KMS-11 (cell line): ENCODE data around the gene MTX1.
"Not testable (repeated sequence)": the region's sequence is repeated elsewhere in the genome, so short reads cannot be mapped to it uniquely, and the experiment has no call there.

Experiments
- H2AFZ ChIP-seq: fragments of 200-600 bp; sonication (generic); 2 replicates; pipeline ENCODE4 v1.6.1; 2016; ENCODE audit warnings: antibody characterized with exemption, mixed run types, low read depth
- H3K27ac ChIP-seq: fragments of 200-600 bp; sonication (generic); 2 replicates; pipeline ENCODE4 v1.6.1; 2016; ENCODE audit warnings: mild to moderate bottlenecking, mixed run types
- H3K27me3 ChIP-seq: fragments of 200-600 bp; sonication (generic); 2 replicates; pipeline ENCODE4 v1.6.1; 2017; ENCODE audit warnings: mild to moderate bottlenecking, low read depth, mixed run types, moderate library complexity; ENCODE audit not compliant: insufficient read depth
- H3K36me3 ChIP-seq: fragments of 200-600 bp; sonication (generic); 2 replicates; pipeline ENCODE4 v1.6.1; 2017; ENCODE audit warnings: mild to moderate bottlenecking, mixed run types; ENCODE audit not compliant: insufficient read depth
- H3K4me1 ChIP-seq: fragments of 200-600 bp; sonication (generic); 2 replicates; pipeline ENCODE4 v1.6.1; 2016; ENCODE audit warnings: mild to moderate bottlenecking, low read depth, mixed run types; ENCODE audit not compliant: poor library complexity, severe bottlenecking
- H3K4me2 ChIP-seq: fragments of 200-600 bp; sonication (generic); 2 replicates; pipeline ENCODE4 v1.7.0; 2016; ENCODE audit warnings: mild to moderate bottlenecking, mixed run types
- H3K4me3 ChIP-seq: fragments of 200-600 bp; sonication (generic); IDR thresholded peaks from 2 replicates; pipeline ENCODE4 v1.6.1; 2017; ENCODE audit warnings: low read depth, low read length, mixed read lengths; ENCODE audit not compliant: insufficient read depth
- H3K79me2 ChIP-seq: fragments of 200-600 bp; sonication (generic); 2 replicates; pipeline ENCODE4 v1.6.1; 2016; ENCODE audit warnings: low read depth, mixed run types; ENCODE audit not compliant: insufficient read depth
- H3K9ac ChIP-seq: fragments of 200-600 bp; sonication (generic); 2 replicates; pipeline ENCODE4 v1.6.1; 2016; ENCODE audit warnings: mild to moderate bottlenecking, mixed run types
- H4K20me1 ChIP-seq: fragments of 200-600 bp; sonication (generic); 2 replicates; pipeline ENCODE4 v1.6.1; 2016; ENCODE audit warnings: mild to moderate bottlenecking, mixed run types; ENCODE audit not compliant: insufficient read depth
- CTCF ChIP-seq: fragments of 200-600 bp; sonication (generic); conservative IDR thresholded peaks from 2 replicates; pipeline ENCODE4 v1.6.1; 2017; ENCODE audit warnings: low read depth, mild to moderate bottlenecking, antibody characterized with exemption, low read length, moderate library complexity, mixed read lengths

The MTX1 gene

GRCh38 chr1:155233502-155233901, 25.0 kb downstream of the MTX1 start:
- not testable (repeated sequence) for H4K20me1 ChIP-seq, H3K27me3 ChIP-seq, H3K79me2 ChIP-seq, H3K4me3 ChIP-seq, H3K4me1 ChIP-seq, H2AFZ ChIP-seq, H3K36me3 ChIP-seq, H3K9ac ChIP-seq, H3K4me2 ChIP-seq, H3K27ac ChIP-seq

GRCh38 chr1:155235375-155235774, 26.9 kb downstream of the MTX1 start:
- H3K9ac ChIP-seq, H4K20me1 ChIP-seq, H3K4me2 ChIP-seq, H3K4me1 ChIP-seq, H2AFZ ChIP-seq, H3K79me2 ChIP-seq, H3K4me3 ChIP-seq, H3K27me3 ChIP-seq, H3K27ac ChIP-seq, H3K36me3 ChIP-seq: not testable (repeated sequence)

GRCh38 chr1:155236451-155236850, 28.0 kb downstream of the MTX1 start:
- no peak overlapping the region for H2AFZ ChIP-seq
- no peaks in the 10 kb centered on the region for H3K27me3 ChIP-seq
- no peak overlapping the region for H3K27ac ChIP-seq
- peaks cover 10% of the 10 kb centered on the region for H3K4me1 ChIP-seq
- no peaks in the 10 kb centered on the region; the same call in 1 of the 2 replicates for H3K36me3 ChIP-seq
- H3K79me2 ChIP-seq = no peaks in the 10 kb centered on the region
- H3K4me3 ChIP-seq = no peak overlapping the region
- H3K4me2 ChIP-seq = no peak overlapping the region
- TF ChIP-seq CTCF = no peak
- H3K9ac ChIP-seq = no peak overlapping the region
- H4K20me1 ChIP-seq = no peaks in the 10 kb centered on the region

GRCh38 chr1:155241069-155241679, 32.7 kb downstream of the MTX1 start:
- H3K36me3 ChIP-seq = no peaks in the 10 kb centered on the region; the same call in 1 of the 2 replicates
- H3K79me2 ChIP-seq = no peaks in the 10 kb centered on the region
- peaks cover 38% of the 10 kb centered on the region for H3K4me1 ChIP-seq
- peak overlapping the region; percentile 98 for H3K4me3 ChIP-seq
- H3K27ac ChIP-seq = no peak overlapping the region
- peak overlapping the region; percentile 5; the same call in 1 of the 2 replicates for H3K9ac ChIP-seq
- H3K27me3 ChIP-seq = no peaks in the 10 kb centered on the region
- H3K4me2 ChIP-seq = peak overlapping the region; percentile 44
- H4K20me1 ChIP-seq = no peaks in the 10 kb centered on the region
- peak overlapping the region; percentile 57 for H2AFZ ChIP-seq
- no peak for TF ChIP-seq CTCF

- H3K4me2 ChIP-seq = peak overlapping the region; percentile 44; the same call in 1 of the 2 replicates
- peaks cover 38% of the 10 kb centered on the region for H3K4me1 ChIP-seq
- H3K4me3 ChIP-seq = no peak overlapping the region
- H3K79me2 ChIP-seq = no peaks in the 10 kb centered on the region
- H3K9ac ChIP-seq = no peak overlapping the region
- peak overlapping the region; percentile 57; the same call in 1 of the 2 replicates for H2AFZ ChIP-seq
- no peaks in the 10 kb centered on the region; the same call in 1 of the 2 replicates for H3K36me3 ChIP-seq
- H3K27me3 ChIP-seq = no peaks in the 10 kb centered on the region
- no peak overlapping the region for H3K27ac ChIP-seq
- H4K20me1 ChIP-seq = no peaks in the 10 kb centered on the region
- no peak for TF ChIP-seq CTCF
These were observed 33.4 kb downstream of the MTX1 start for GRCh38 chr1:155241841-155242264.
